ENCODE measurements around the gene PPP2R3A. TPM values are rescaled to one million over a fixed set of nuclear protein-coding genes. Genes with fewer than 3 reads are reported as not detected.
A peak's percentile ranks its signal among the peaks of the same experiment; 100 is the strongest.

The PPP2R3A gene
- total and polyA plus RNA-seq, 2 of the 4 experiments (the other 2 are of a cell fraction) = 11.3 to 37.3 TPM

GRCh38 chr3:136075811-136076210, 110.3 kb downstream of the PPP2R3A start:
- H2BK120ac ChIP-seq (ENCODE audit: low read depth, low read length) = no peak overlapping the region
- intact Hi-C loops (cut with micrococcal nuclease) = loop anchor here (1.0 to 10.0 kb wide), 5 partner anchors 227 to 938 kb away; partner anchors contain the start of gene STAG1
- in situ Hi-C loops (cut with MboI; ENCODE audit: low sequenced_read_pairs) = loop anchor here (10.0 kb wide), 3 partner anchors 179 to 679 kb away; partner anchors contain the start of genes PCCB and STAG1
- H3K23ac ChIP-seq (ENCODE audit: low read depth, low read length) = no peak overlapping the region
- ATAC-seq (ENCODE audit: low read depth) (no peak), DNase-seq (peak; percentile 17)
- H2AK5ac ChIP-seq (ENCODE audit: low read depth, low read length) = no peak overlapping the region
- H2BK15ac ChIP-seq (ENCODE audit: low read depth, low read length) = no peak overlapping the region
- no peak overlapping the region for H2AK9ac ChIP-seq (replicated peaks; ENCODE audit: low read depth, low read length, poor library complexity)
- no peaks in the 10 kb centered on the region for H4K20me1 ChIP-seq (ENCODE audit: insufficient read depth, low read length)
- H3K18ac ChIP-seq (ENCODE audit: low read depth, low read length) = no peak overlapping the region
- CTCF ChIA-PET = interaction anchor here (0.6 to 0.7 kb wide), 2 partner anchors 23 to 235 kb away, joined by 3 read pairs; no protein-coding TSS in a partner anchor
- no peaks in the 10 kb centered on the region for H3K27me3 ChIP-seq (ENCODE audit: control insufficient read depth, insufficient read depth, low read length)
- H3K4me1 ChIP-seq (ENCODE audit: control insufficient read depth, insufficient read depth, low read length) = peaks cover 10% of the 10 kb centered on the region
- H3K9me3 ChIP-seq (ENCODE audit: control insufficient read depth, insufficient read depth, low read length) = no peaks in the 10 kb centered on the region
- POLR2A ChIA-PET (ENCODE audit: unreplicated experiment) = no interaction called here
- no peak overlapping the region for H3K9ac ChIP-seq (ENCODE audit: low read depth, low read length)
- BruUV-seq (replicated peaks) = no TSS peak
- H3K79me1 ChIP-seq (ENCODE audit: low read depth in 1 of 2, low read length in 2 of 2) = peaks cover 7 to 21% of the 10 kb centered on the region in 2 experiments; a peak in 3 of 4 replicates
- H3K4ac ChIP-seq (ENCODE audit: low read depth, low read length) = no peak overlapping the region
- H4K5ac ChIP-seq (ENCODE audit: low read depth, low read length) = no peak overlapping the region; the same call in 1 of the 2 replicates
- peak overlapping the region in 1 of 2 experiments; percentile 58; a peak in 1 of 4 replicates for H4K8ac ChIP-seq (ENCODE audit: low read depth in 2 of 2, low read length in 2 of 2)
- H4K91ac ChIP-seq (ENCODE audit: insufficient read depth, low read depth, low read length) = no peak overlapping the region
- WGBS, 2 experiments (ENCODE audit: extremely low coverage in 2 of 2, insufficient read length in 1 of 2) = no CpG with 5 or more reads among the region's 3 CpGs
- no peak overlapping the region for H3K4me2 ChIP-seq (ENCODE audit: low read depth, low read length)
- no peak overlapping the region for H2BK20ac ChIP-seq (ENCODE audit: low read depth, low read length)
- H3K36me3 ChIP-seq (ENCODE audit: control insufficient read depth, insufficient read depth, low read length) = no peaks in the 10 kb centered on the region
- no peak overlapping the region for H3K14ac ChIP-seq (replicated peaks; ENCODE audit: low read depth, low read length)
- TF ChIP-seq RFX5 (IDR thresholded peaks at IDR 0.05; ENCODE audit: low read depth, low read length) (no peak), CTCF (conservative IDR thresholded peaks at IDR 0.05; ENCODE audit: low read depth, low read length) (no peak), USF2 (IDR thresholded peaks at IDR 0.05; ENCODE audit: low read depth, low read length) (no peak), POLR2A (IDR thresholded peaks at IDR 0.05; ENCODE audit: low read depth, low read length) (no peak), ELK1 (IDR thresholded peaks at IDR 0.05; ENCODE audit: borderline replicate concordance, low read depth, low read length) (no peak)
- no peak overlapping the region for H2AFZ ChIP-seq (replicated peaks; ENCODE audit: low read length, poor library complexity)
- peak overlapping the region; percentile 16 for H2BK5ac ChIP-seq (ENCODE audit: low read depth, low read length, poor library complexity, severe bottlenecking)
- H3K27ac ChIP-seq (ENCODE audit: insufficient read depth, low read length) = no peak overlapping the region
- dilution Hi-C loops (cut with HindIII; ENCODE audit: low sequenced_read_pairs, unreplicated experiment) = no loop called here
- H3K9me1 ChIP-seq (ENCODE audit: insufficient read depth, low read length) = no peaks in the 10 kb centered on the region
- no peak overlapping the region for H3K56ac ChIP-seq (ENCODE audit: extremely low read depth, insufficient read depth, low read length)
- H3K4me3 ChIP-seq (ENCODE audit: insufficient read depth, low read depth, low read length) = no peak overlapping the region
